ENCODE data around the gene SORCS2. TPM values are rescaled to one million over a fixed set of nuclear protein-coding genes. Genes with fewer than 3 reads are reported as not detected.

SORCS2 gene
- total and polyA plus RNA-seq, 2 of the 8 experiments (the other 6 are each of a cell fraction or from before 2014, with no cell fraction given), result 0.36 to 1.8 TPM

GRCh38 chr4:7741946-7742806 lies 549.8 kb downstream of the SORCS2 start (continued):
- TF ChIP-seq CHD7 (IDR thresholded peaks at IDR 0.05; ENCODE audit: insufficient replicate concordance, low read length) (no peak), NRF1 (IDR thresholded peaks at IDR 0.05; ENCODE audit: low read depth, low read length) (no peak), CHD1 (IDR thresholded peaks at IDR 0.05; ENCODE audit: low read depth, low read length) (no peak), EZH2 (IDR thresholded peaks at IDR 0.05; ENCODE audit: low read depth, low read length, severe bottlenecking) (no peak), RBBP5 (IDR thresholded peaks at IDR 0.05; ENCODE audit: borderline replicate concordance, low read depth, low read length) (no peak), MAFK (IDR thresholded peaks at IDR 0.05; ENCODE audit: low read depth, low read length) (no peak)
- TF ChIP-seq, protein P1, sequence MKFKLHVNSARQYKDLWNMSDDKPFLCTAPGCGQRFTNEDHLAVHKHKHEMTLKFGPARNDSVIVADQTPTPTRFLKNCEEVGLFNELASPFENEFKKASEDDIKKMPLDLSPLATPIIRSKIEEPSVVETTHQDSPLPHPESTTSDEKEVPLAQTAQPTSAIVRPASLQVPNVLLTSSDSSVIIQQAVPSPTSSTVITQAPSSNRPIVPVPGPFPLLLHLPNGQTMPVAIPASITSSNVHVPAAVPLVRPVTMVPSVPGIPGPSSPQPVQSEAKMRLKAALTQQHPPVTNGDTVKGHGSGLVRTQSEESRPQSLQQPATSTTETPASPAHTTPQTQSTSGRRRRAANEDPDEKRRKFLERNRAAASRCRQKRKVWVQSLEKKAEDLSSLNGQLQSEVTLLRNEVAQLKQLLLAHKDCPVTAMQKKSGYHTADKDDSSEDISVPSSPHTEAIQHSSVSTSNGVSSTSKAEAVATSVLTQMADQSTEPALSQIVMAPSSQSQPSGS (IDR thresholded peaks at IDR 0.05; ENCODE audit: low read length), result no peak
